Ishikawa (cell line): ENCODE measurements around the gene SRRM5.

ENCODE experiments used
- CEBPB ChIP-seq: IDR thresholded peaks from 2 replicates; pipeline ENCODE4 v1.6.1; 2012
- CREB1 ChIP-seq: IDR thresholded peaks from 2 replicates; pipeline ENCODE4 v1.6.1; 2012; ENCODE audit warnings: low read depth
- EGR1 ChIP-seq: IDR thresholded peaks from 2 replicates; pipeline ENCODE4 v1.6.1; 2012
- EP300 ChIP-seq: IDR thresholded peaks from 2 replicates; pipeline ENCODE4 v1.6.1; 2012; ENCODE audit warnings: borderline replicate concordance
- FOXM1 ChIP-seq: IDR thresholded peaks from 2 replicates; pipeline ENCODE4 v1.6.1; 2012; ENCODE audit warnings: low read depth, borderline replicate concordance
- NFIC ChIP-seq: IDR thresholded peaks from 2 replicates; pipeline ENCODE4 v1.6.1; 2012
- RAD21 ChIP-seq: IDR thresholded peaks from 2 replicates; pipeline ENCODE4 v1.6.1; 2012; ENCODE audit warnings: low read depth
- TAF1 ChIP-seq: IDR thresholded peaks from 2 replicates; pipeline ENCODE4 v1.6.1; 2012; ENCODE audit warnings: low read depth, mild to moderate bottlenecking
- TCF12 ChIP-seq: IDR thresholded peaks from 2 replicates; pipeline ENCODE4 v1.6.1; 2012; ENCODE audit warnings: low read depth
- TEAD4 ChIP-seq: IDR thresholded peaks from 2 replicates; pipeline ENCODE4 v1.6.1; 2012
- YY1 ChIP-seq: IDR thresholded peaks from 2 replicates; pipeline ENCODE4 v1.6.1; 2012; ENCODE audit warnings: low read depth
- ZBTB7A ChIP-seq: IDR thresholded peaks from 2 replicates; pipeline ENCODE4 v1.6.1; 2012; ENCODE audit warnings: low read depth
- TF ChIP-seq, protein P1 (sequence below): IDR thresholded peaks from 2 replicates; pipeline ENCODE4 v1.6.1; 2012
- TF ChIP-seq, protein P2 (sequence below): IDR thresholded peaks from 2 replicates; pipeline ENCODE4 v1.6.1; 2012; ENCODE audit warnings: low read depth, mild to moderate bottlenecking
- TF ChIP-seq, protein P3 (sequence below): IDR thresholded peaks from 2 replicates; pipeline ENCODE4 v1.6.1; 2012

SRRM5 gene

DNA sequence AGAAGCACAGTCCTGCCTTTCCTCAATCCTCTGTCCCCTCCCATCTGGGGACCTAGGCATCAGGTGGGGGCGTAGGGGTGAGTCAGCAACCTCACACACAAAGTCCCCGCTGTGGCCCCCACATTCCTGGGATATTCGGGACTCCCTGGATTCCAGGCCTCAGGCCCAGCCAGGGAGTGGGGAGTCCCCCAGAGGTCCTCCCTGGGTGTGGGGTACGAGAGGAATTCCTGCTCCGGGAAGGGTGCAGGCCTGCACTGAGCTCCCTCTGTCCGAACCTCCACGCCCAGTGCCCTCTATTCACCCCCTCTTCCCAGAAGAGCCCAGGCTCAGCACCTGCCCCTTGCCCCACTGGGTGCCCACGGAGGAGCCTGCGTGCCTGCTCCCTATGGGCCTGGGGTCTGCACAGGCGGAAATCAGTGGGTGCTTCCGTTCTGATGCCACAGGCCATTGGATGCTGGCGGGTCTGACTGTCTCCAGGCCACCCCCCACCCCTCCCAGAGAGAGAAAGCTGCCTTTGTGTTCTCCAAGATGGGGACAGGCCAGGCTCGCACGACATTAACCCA, 24.3 kb downstream of the SRRM5 start:
- TF ChIP-seq YY1 (no peak), TEAD4 (peak; percentile 29; the same call in 1 of the 2 replicates)
- TF ChIP-seq, protein P1, sequence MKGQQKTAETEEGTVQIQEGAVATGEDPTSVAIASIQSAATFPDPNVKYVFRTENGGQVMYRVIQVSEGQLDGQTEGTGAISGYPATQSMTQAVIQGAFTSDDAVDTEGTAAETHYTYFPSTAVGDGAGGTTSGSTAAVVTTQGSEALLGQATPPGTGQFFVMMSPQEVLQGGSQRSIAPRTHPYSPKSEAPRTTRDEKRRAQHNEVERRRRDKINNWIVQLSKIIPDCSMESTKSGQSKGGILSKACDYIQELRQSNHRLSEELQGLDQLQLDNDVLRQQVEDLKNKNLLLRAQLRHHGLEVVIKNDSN = no peak

DNA sequence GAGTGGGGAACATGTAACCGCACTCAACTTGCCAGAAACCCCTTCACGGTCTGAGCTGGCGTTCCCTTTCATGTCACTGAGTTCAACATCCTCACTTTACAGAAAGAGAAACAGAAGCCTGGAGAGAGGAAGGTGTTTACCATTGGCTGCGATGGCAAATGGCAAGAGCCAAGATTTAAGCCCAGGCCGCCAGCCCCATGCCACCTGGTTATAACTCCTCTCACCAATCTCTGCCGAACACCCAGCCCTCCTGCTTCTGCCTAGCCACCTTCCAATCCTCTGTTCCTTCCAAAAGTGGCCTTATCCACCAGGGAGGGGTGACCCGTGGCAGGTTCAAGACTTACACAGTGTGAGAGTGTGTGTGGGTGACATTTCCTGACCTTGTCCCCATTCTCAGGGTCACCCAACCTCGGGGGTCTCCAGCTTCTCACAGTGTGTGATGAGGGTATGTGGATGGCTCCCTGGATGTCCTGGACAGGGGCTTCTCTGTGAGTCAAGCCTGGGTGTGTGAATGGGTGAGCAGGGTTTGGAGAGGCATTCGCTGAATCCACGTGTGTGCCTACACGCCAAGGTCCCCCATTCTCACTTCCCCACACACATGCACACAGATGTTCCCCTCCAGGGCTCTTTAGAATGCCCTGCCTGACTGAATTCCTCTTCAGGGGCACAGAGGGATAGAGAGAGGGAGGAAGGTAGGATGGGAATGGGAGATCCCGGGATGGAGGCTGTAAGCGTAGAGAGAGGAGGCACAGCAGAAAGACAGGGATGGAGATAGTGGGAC, 26.5 kb downstream of the SRRM5 start:
- no peak for TF ChIP-seq FOXM1
- TF ChIP-seq, protein P2, sequence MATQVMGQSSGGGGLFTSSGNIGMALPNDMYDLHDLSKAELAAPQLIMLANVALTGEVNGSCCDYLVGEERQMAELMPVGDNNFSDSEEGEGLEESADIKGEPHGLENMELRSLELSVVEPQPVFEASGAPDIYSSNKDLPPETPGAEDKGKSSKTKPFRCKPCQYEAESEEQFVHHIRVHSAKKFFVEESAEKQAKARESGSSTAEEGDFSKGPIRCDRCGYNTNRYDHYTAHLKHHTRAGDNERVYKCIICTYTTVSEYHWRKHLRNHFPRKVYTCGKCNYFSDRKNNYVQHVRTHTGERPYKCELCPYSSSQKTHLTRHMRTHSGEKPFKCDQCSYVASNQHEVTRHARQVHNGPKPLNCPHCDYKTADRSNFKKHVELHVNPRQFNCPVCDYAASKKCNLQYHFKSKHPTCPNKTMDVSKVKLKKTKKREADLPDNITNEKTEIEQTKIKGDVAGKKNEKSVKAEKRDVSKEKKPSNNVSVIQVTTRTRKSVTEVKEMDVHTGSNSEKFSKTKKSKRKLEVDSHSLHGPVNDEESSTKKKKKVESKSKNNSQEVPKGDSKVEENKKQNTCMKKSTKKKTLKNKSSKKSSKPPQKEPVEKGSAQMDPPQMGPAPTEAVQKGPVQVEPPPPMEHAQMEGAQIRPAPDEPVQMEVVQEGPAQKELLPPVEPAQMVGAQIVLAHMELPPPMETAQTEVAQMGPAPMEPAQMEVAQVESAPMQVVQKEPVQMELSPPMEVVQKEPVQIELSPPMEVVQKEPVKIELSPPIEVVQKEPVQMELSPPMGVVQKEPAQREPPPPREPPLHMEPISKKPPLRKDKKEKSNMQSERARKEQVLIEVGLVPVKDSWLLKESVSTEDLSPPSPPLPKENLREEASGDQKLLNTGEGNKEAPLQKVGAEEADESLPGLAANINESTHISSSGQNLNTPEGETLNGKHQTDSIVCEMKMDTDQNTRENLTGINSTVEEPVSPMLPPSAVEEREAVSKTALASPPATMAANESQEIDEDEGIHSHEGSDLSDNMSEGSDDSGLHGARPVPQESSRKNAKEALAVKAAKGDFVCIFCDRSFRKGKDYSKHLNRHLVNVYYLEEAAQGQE = no peak
- TF ChIP-seq, protein P3, sequence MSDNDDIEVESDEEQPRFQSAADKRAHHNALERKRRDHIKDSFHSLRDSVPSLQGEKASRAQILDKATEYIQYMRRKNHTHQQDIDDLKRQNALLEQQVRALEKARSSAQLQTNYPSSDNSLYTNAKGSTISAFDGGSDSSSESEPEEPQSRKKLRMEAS = no peak
- no peak for TF ChIP-seq EP300
- no peak for TF ChIP-seq CREB1
- TF ChIP-seq, protein P1 = no peak
- no peak for TF ChIP-seq EGR1
- no peak for TF ChIP-seq ZBTB7A
- no peak for TF ChIP-seq TCF12
- TF ChIP-seq CEBPB = no peak
- TF ChIP-seq TEAD4 = no peak
- TF ChIP-seq TAF1 = no peak
- no peak for TF ChIP-seq NFIC
- TF ChIP-seq YY1 = no peak
- TF ChIP-seq RAD21 = no peak

DNA sequence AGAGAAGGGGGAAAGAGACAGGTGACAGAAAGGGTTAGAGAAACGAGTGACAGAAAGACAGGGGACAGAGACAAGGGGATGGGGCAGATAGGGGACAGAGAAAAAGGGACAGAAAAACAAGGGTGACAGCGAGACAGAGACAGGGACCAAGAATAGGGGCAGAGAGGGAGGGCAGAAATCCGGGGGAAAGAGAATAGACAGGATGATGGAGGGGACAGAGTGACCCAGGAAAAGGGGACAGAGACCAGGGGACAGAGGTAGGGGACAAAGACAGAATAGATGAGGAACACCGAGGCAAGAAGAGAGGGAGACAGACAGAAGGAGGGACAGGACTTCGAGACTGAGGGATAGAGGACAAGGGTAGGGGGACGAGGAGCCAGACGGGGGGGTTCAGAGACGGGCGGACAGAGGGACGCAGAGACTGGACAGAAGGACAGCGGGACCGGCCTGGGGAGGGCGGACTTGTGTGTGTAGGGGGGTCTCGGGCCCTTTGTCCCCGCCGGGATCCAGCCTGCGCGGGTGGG, 27.2 kb downstream of the SRRM5 start:
- TF ChIP-seq NFIC = no peak
- no peak for TF ChIP-seq CREB1
- TF ChIP-seq ZBTB7A = no peak
- TF ChIP-seq, protein P3 = no peak
- TF ChIP-seq, protein P1 = no peak
- TF ChIP-seq RAD21 = no peak
- TF ChIP-seq TAF1 = no peak
- TF ChIP-seq, protein P2 = no peak
- TF ChIP-seq EP300 = no peak
- TF ChIP-seq TEAD4 = no peak
- TF ChIP-seq FOXM1 = no peak
- TF ChIP-seq EGR1 = no peak
- TF ChIP-seq CEBPB = no peak

DNA sequence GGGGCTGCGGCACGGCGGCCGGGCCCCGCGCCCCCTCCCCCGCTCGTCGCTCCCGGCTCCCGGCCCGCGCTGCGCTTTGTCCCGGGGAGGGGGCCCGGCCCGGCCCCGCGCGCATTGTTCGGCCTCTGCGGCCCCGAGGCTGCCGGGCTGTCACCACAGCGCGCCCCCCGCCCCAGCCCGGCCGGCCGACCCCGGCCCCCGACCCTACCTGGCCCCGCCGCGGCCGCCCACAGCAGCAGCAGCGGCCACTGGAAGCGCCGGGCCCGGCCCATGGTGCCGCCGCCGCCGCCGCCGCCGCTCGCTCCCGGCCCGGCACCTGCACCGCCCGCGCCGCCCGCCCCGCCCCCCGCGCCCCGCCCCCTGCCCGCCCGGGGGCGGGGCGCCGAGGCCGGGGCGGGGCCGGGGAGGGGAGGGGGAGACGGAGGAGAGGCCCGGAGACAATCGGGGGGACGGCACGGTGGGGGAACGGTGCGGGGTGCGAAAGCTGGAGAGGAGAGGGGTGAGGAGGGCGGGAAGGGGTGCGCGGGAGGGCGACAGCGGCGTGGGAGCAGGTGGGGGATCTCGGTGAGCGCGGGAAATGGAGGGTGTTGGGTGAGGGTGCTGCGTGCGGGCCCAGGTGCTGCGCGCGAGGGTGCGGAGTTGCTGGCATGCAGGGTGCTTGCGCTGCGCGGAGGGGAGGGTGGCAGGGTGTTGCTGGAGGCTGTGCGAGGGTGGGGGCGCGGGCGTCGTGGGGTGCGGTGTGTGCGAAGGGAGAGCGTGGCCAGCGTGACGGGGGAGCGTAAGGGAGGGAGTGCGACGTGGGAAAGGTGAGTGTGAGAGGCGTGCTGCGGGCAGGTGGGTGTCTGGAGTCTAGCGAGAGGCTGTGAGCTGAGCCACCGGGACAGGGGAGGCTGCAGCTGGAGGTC, 27.9 kb downstream of the SRRM5 start, which contains the start of gene CADM4:
Gene CADM4 (minus strand): TSS at position 332 of the 905 bp plus-strand sequence. CDS start 60 bp downstream, at position 272.
- TF ChIP-seq, protein P3 = peak; percentile 93; the same call in 1 of the 2 replicates
- no peak for TF ChIP-seq CREB1

DNA sequence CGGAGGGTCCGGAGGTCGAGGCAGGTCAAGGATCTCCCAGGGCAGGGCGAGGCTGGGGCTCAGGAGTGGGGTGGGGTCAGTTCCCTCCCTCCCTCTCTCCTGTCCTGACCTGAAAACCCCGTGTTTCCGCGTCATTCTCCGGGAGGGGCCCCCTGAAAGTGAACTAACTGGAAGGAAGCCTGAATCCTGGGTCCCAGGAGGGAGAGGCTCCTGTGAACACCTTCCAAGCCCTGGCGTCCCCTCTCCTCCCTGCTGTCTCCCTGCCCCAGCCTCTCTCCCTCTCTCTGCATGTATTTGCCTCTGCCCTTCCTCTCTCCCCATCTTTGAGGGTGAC, 28.5 kb downstream of the SRRM5 start:
- no peak for TF ChIP-seq TCF12
- TF ChIP-seq EP300 = no peak
- no peak for TF ChIP-seq RAD21
- TF ChIP-seq ZBTB7A = peak; percentile 76; the same call in 1 of the 2 replicates
- TF ChIP-seq, protein P2 = no peak
